ENCODE data around the gene MAGEB17. TPM values are rescaled to one million over a fixed set of nuclear protein-coding genes. Genes with fewer than 3 reads are reported as not detected.

Gene MAGEB17
- polyA plus RNA-seq, 1 donor from 2014 or later = 0.17 TPM

- Histone ChIP-seq H3K9me2 (ENCODE audit: insufficient read depth, low read length) (no peaks in the 10 kb centered on the region), H3K36me3 (ENCODE audit: insufficient read depth, low read length) (no peaks in the 10 kb centered on the region), H3K27ac (ENCODE audit: low read length) (no peak overlapping the region), H3K9me3 (ENCODE audit: low read length) (no peaks in the 10 kb centered on the region), H3K27me3 (ENCODE audit: insufficient read depth, low read depth, low read length) (no peaks in the 10 kb centered on the region), H3K4me2 (ENCODE audit: low read length) (no peak overlapping the region), H3K79me2 (replicated peaks; ENCODE audit: insufficient read depth, low read length) (no peaks in the 10 kb centered on the region), H3K9ac (ENCODE audit: low read length) (no peak overlapping the region), H3K4me3 (ENCODE audit: low read length) (no peak overlapping the region), H2AFZ (ENCODE audit: low read depth, low read length) (no peak overlapping the region), H3F3A (ENCODE audit: insufficient read depth, low read length, poor library complexity, severe bottlenecking) (no peaks in the 10 kb centered on the region), H4K20me1 (ENCODE audit: insufficient read depth) (no peaks in the 10 kb centered on the region)
- TF ChIP-seq TAF1 (IDR thresholded peaks at IDR 0.05; ENCODE audit: low read depth) = no peak
- no peak for TF ChIP-seq POLR2AphosphoS5 (IDR thresholded peaks at IDR 0.05)
- TF ChIP-seq RAD21 (conservative IDR thresholded peaks at IDR 0.05) = no peak
- no peak for TF ChIP-seq MXI1 (conservative IDR thresholded peaks at IDR 0.05; ENCODE audit: poor library complexity, severe bottlenecking)
- TF ChIP-seq SMC3 (conservative IDR thresholded peaks at IDR 0.05; ENCODE audit: poor library complexity) = no peak
- TF ChIP-seq EZH2 (IDR thresholded peaks at IDR 0.05; ENCODE audit: borderline replicate concordance, insufficient read depth, low read length, poor library complexity, severe bottlenecking) = no peak
- TF ChIP-seq EP300 (conservative IDR thresholded peaks at IDR 0.05; ENCODE audit: poor library complexity, severe bottlenecking) = no peak
- TF ChIP-seq REST (IDR thresholded peaks at IDR 0.05; ENCODE audit: borderline replicate concordance) = no peak
- no peak for TF ChIP-seq CTCF (IDR thresholded peaks at IDR 0.05; ENCODE audit: poor library complexity, severe bottlenecking)
Measured at GRCh38 chrX:16213961-16214360, 46.7 kb downstream of the MAGEB17 start.

GRCh38 chrX:16215660-16216059, 48.4 kb downstream of the MAGEB17 start:
- H3K36me3 ChIP-seq (ENCODE audit: insufficient read depth, low read length) = no peaks in the 10 kb centered on the region
- H3K9ac ChIP-seq (ENCODE audit: low read length) = no peak overlapping the region
- H3K9me3 ChIP-seq (ENCODE audit: low read length) = no peaks in the 10 kb centered on the region
- no peaks in the 10 kb centered on the region for H4K20me1 ChIP-seq (ENCODE audit: insufficient read depth)
- H3K9me2 ChIP-seq (ENCODE audit: insufficient read depth, low read length) = no peaks in the 10 kb centered on the region
- no peaks in the 10 kb centered on the region for H3K79me2 ChIP-seq (replicated peaks; ENCODE audit: insufficient read depth, low read length)
- H3K4me2 ChIP-seq (ENCODE audit: low read length) = no peak overlapping the region
- no peak overlapping the region for H2AFZ ChIP-seq (ENCODE audit: low read depth, low read length)
- no peak overlapping the region for H3K27ac ChIP-seq (ENCODE audit: low read length)
- H3F3A ChIP-seq (ENCODE audit: insufficient read depth, low read length, poor library complexity, severe bottlenecking) = no peaks in the 10 kb centered on the region
- H3K4me3 ChIP-seq (ENCODE audit: low read length) = no peak overlapping the region
- no peaks in the 10 kb centered on the region for H3K27me3 ChIP-seq (ENCODE audit: insufficient read depth, low read depth, low read length)
- TF ChIP-seq CTCF (IDR thresholded peaks at IDR 0.05; ENCODE audit: poor library complexity, severe bottlenecking) (no peak), MXI1 (conservative IDR thresholded peaks at IDR 0.05; ENCODE audit: poor library complexity, severe bottlenecking) (no peak), POLR2AphosphoS5 (IDR thresholded peaks at IDR 0.05) (no peak), RAD21 (conservative IDR thresholded peaks at IDR 0.05) (no peak), EP300 (conservative IDR thresholded peaks at IDR 0.05; ENCODE audit: poor library complexity, severe bottlenecking) (no peak), TAF1 (IDR thresholded peaks at IDR 0.05; ENCODE audit: low read depth) (no peak), EZH2 (IDR thresholded peaks at IDR 0.05; ENCODE audit: borderline replicate concordance, insufficient read depth, low read length, poor library complexity, severe bottlenecking) (no peak), REST (IDR thresholded peaks at IDR 0.05; ENCODE audit: borderline replicate concordance) (no peak), SMC3 (conservative IDR thresholded peaks at IDR 0.05; ENCODE audit: poor library complexity) (no peak)
